Ovary (tissue), 9 donors: ENCODE data around the gene PANX1. TPM values are rescaled to one million over a fixed set of nuclear protein-coding genes. Genes with fewer than 3 reads are reported as not detected.

ENCODE experiments used
- DNase-seq, 5 donors: peaks; one replicate each; pipeline ENCODE4 v3.0.0-alpha.2; 2019 to 2020
- H3K27ac ChIP-seq, 2 donors: fragments of 200-600 bp; one replicate each; pipeline versions ENCODE4 v1.5.1 to v1.8.0; 2019 to 2022
- H3K27me3 ChIP-seq: fragments of 200-600 bp; one replicate; pipeline ENCODE4 v1.8.0; 2022
- H3K36me3 ChIP-seq: fragments of 200-600 bp; sonication (generic); one replicate; pipeline ENCODE4 v1.5.1; 2019
- H3K4me1 ChIP-seq: one replicate; pipeline ENCODE4 v1.8.1; 2013; ENCODE audit warnings: mild to moderate bottlenecking, moderate library complexity; ENCODE audit not compliant: insufficient read depth
- H3K4me3 ChIP-seq: fragments of 200-600 bp; sonication (generic); one replicate; pipeline ENCODE4 v1.5.1; 2017
- H3K9me3 ChIP-seq, 2 donors: fragments of 200-600 bp in 1 of 2; sonication (generic) in 1 of 2; one replicate each; pipeline versions ENCODE4 v1.5.1 to v1.8.1; 2013 to 2019; ENCODE audit warnings: mild to moderate bottlenecking in 1 of 2, moderate library complexity in 1 of 2
- EP300 ChIP-seq: sonication (generic); formaldehyde crosslinking; IDR thresholded peaks from one replicate; pipeline ENCODE4 v1.6.1; 2017; ENCODE audit warnings: antibody characterized with exemption
- POLR2A ChIP-seq: fragments of 450-650 bp; IDR thresholded peaks from one replicate; pipeline ENCODE4 v1.6.1; 2017; ENCODE audit warnings: antibody characterized with exemption, mild to moderate bottlenecking, moderate library complexity
- WGBS, 3 donors: extraction: QIAGEN DNeasy Blood & Tissue Kit in 1 of 3; methylation state at CpG; one replicate each; pipeline versions ENCODE4 v1.1.5 to v1.1.7; 2013 to 2017; 5-methylcytosine and 5-hydroxymethylcytosine counted together
- intact Hi-C, 4 donors: fragments of 100-400 bp; cut with DNase I; formaldehyde crosslinking; loops; one replicate each; pipeline versions ENCODE4 v1.11.0 to v1.15.1; 2022 to 2023
- polyA plus RNA-seq, 2 donors: library from polyadenylated mRNA; stranded (reverse); fragments of 200-250 nt in 1 of 2; fragments of 350-450 nt in 1 of 2; fragmentation: Illumina TruSeq in 1 of 2; extraction: RNeasy Lipid Tissue Mini Kit (QIAGEN cat#74804) in 1 of 2; gene quantifications; one replicate each; pipeline ENCODE4 v1.2.3, GENCODE V29; 2013 to 2014
- total RNA-seq, 7 donors: library from RNA; depleted of rRNA in 2 of 7; stranded (reverse); fragments of >200 nt in 2 of 7; fragmentation: NEBNext Ultra II Directional in 3 of 7; extraction: Animal tissue kit (Norgen Biotek cat#: 25700) in 3 of 7; gene quantifications; one replicate each; pipeline versions ENCODE4 v1.1.0 to v1.2.4, GENCODE V29; 2016 to 2023
- TF ChIP-seq, protein P1 (sequence below), 3 donors: fragments of 450-650 bp in 2 of 3; fragments of 200-600 bp in 1 of 3; IDR thresholded peaks; one replicate each; pipeline versions ENCODE4 v1.5.1 to v1.8.0; 2016 to 2022; ENCODE audit warnings: antibody characterized with exemption in 3 of 3, mild to moderate bottlenecking in 1 of 3
- donor health status: DM: no; HTN: no; CAD: no; lungs with moderate emphysema.
- donor health status: DM: no; HTN: no; CAD: no.
- donor health status: Bipolar disorder and iron deficiency.
- donor health status: DM: yes; HTN: yes; CAD: no.
- donor health status: DM: no; HTN: no; CAD: no.
- donor health status: DM: yes; HTN: yes; CAD: no.

PANX1 gene
- total and polyA plus RNA-seq, 9 donors, result 4.9 to 37.9 (median 12.7) TPM

DNA sequence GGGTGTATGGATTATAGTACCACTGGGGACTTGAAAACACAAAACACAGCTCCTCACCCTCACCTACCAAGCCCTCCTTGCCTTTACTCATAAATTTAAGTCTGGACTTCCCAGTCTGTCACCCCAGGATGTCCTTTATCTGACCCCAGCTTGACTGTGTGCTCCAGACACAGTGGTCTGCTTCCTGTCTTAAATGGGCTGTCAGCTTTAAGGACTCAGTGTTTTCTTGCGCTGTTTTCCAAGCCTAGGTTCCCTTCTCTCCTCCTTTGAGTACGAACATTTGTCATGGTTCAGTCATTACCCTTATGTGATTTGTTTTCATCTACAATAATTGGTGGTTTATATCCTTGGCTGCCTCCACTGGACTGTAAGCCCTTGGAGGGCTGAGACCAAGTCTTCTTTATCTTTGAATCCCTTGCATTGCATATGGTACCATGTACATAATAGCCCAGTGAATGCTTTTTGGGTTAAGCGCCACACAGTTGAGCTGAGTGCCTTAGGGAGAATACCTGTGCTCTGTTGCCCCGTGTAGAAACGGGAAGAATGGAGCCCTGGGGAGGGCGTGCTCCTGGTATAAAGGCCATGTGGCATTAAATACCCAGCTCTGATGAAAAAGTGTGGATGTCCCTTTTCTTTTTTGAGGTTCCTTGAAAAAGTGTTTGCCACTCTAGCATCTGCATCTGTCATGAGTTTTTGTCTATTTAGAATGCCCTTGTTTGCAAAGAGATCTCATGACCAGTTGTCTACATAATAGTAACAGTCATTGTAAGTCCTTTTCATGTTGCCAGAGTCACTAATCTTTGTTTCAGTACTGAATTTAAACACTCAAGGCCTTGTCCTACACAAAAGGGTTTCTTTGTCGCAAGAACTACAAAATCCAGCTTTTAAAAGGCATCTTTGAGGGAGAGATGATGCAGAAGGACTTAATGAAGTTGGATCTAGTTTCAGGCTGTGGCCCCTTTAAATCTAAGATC is 14.0 kb downstream of the PANX1 start:
- 89 to 93% (median 90%) methylated on average over 7 of the region's 7 CpGs for WGBS, 3 donors
- Histone ChIP-seq H3K4me3 (no peak overlapping the region), H3K4me1 (peaks cover 7% of the 10 kb centered on the region), H3K27me3 (no peaks in the 10 kb centered on the region), H3K9me3 (no peaks in the 10 kb centered on the region), H3K36me3 (no peaks in the 10 kb centered on the region), H3K27ac (no peak overlapping the region)
- no peak for DNase-seq
- intact Hi-C loops, result no loop called here
- no peak for TF ChIP-seq EP300
- TF ChIP-seq POLR2A, result no peak
- TF ChIP-seq, protein P1, sequence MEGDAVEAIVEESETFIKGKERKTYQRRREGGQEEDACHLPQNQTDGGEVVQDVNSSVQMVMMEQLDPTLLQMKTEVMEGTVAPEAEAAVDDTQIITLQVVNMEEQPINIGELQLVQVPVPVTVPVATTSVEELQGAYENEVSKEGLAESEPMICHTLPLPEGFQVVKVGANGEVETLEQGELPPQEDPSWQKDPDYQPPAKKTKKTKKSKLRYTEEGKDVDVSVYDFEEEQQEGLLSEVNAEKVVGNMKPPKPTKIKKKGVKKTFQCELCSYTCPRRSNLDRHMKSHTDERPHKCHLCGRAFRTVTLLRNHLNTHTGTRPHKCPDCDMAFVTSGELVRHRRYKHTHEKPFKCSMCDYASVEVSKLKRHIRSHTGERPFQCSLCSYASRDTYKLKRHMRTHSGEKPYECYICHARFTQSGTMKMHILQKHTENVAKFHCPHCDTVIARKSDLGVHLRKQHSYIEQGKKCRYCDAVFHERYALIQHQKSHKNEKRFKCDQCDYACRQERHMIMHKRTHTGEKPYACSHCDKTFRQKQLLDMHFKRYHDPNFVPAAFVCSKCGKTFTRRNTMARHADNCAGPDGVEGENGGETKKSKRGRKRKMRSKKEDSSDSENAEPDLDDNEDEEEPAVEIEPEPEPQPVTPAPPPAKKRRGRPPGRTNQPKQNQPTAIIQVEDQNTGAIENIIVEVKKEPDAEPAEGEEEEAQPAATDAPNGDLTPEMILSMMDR (IDR thresholded peaks at IDR 0.05), result no peak

DNA sequence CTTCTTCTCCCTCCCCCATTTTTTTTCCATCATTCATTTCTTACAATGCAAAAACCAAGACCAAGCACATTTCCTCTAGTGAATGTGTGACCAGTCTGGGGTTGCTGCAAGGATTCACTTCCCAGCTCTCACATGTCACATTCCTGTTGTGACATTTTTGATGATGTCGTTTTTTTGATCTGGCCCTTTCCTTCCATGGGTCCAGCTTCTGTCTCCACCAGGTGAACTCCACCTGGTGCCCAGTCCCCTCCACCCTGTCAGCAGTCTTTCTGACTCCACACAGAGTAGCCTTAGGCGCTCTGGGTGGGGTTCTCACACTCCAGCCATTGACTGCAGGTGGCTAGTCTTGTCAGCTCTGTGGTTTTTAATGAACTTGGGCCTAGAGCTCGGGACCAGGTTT is 15.6 kb downstream of the PANX1 start:
- WGBS, 3 donors, result 92 to 96% (median 92%) methylated on average over 3 of the region's 3 CpGs

DNA sequence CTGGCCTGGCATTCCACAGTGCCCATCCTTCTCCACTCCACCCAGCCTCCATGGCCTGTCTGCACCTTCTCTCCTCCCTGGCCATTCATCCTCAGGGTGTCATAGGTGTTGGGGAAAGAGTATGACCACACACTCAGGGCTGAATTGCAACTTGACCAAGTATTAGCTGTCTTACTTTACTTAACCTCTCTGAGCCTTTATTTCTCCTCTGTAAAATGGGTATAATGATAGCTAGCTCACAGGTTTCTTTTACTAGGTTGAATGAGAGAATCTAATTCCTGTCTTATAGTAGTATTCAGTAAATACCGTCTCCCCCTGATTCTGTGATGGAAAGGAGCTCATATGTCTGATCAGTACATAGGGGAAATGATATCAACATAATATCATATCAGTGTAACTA is 16.0 kb downstream of the PANX1 start:
- WGBS, 3 donors, result 95 to 100% (median 97%) methylated on average over 1 of the region's 1 CpG
- DNase-seq, result no peak
- no peaks in the 10 kb centered on the region for H3K36me3 ChIP-seq
- intact Hi-C loops, result no loop called here
- H3K4me1 ChIP-seq, result peaks cover 3% of the 10 kb centered on the region
- TF ChIP-seq, protein P1 (IDR thresholded peaks at IDR 0.05), result no peak
- no peak for TF ChIP-seq EP300
- no peak for TF ChIP-seq POLR2A
- no peaks in the 10 kb centered on the region for H3K27me3 ChIP-seq
- no peak overlapping the region for H3K4me3 ChIP-seq
- H3K9me3 ChIP-seq, result no peaks in the 10 kb centered on the region
- no peak overlapping the region for H3K27ac ChIP-seq

More for the DNA sequence above, 15.6 kb downstream of the PANX1 start:
- DNase-seq, result no peak
- TF ChIP-seq EP300 (no peak), POLR2A (no peak)
- TF ChIP-seq, protein P1 (IDR thresholded peaks at IDR 0.05), result no peak
- no peak overlapping the region for H3K27ac ChIP-seq
- intact Hi-C loops, result no loop called here
- peaks cover 7% of the 10 kb centered on the region for H3K4me1 ChIP-seq
- no peaks in the 10 kb centered on the region for H3K27me3 ChIP-seq
- H3K9me3 ChIP-seq, result no peaks in the 10 kb centered on the region
- H3K36me3 ChIP-seq, result no peaks in the 10 kb centered on the region
- H3K4me3 ChIP-seq, result no peak overlapping the region

DNA sequence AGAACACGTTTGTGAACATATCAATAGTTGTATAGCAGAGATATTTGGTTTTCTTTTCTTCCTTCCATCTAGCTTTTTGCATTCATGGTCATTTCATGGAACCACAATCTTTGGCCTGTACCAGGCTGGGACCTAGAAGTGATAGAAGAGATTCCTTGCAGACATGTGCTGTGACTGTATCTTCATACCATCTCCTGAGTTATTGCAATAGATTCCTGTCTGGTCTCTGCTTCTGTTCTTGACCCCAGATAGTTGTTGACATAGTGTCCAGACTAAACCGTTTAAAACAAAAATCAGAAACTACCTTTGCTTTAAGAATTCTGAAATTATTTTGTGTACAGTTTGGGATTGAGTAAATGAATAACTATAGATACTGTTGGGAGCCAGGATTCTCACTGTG is 16.8 kb downstream of the PANX1 start:
- WGBS, 3 donors, result 55 to 64% (median 57%) methylated on average over 2 of the region's 2 CpGs

More for the DNA sequence above, 16.8 kb downstream of the PANX1 start:
- no peak overlapping the region for H3K4me3 ChIP-seq
- no peaks in the 10 kb centered on the region for H3K36me3 ChIP-seq
- H3K9me3 ChIP-seq, result no peaks in the 10 kb centered on the region
- H3K27me3 ChIP-seq, result no peaks in the 10 kb centered on the region
- TF ChIP-seq POLR2A, result no peak
- TF ChIP-seq EP300, result no peak
- TF ChIP-seq, protein P1 (IDR thresholded peaks at IDR 0.05), result no peak
- peaks cover 4% of the 10 kb centered on the region for H3K4me1 ChIP-seq
- intact Hi-C loops, result no loop called here
- DNase-seq, result no peak
- no peak overlapping the region for H3K27ac ChIP-seq
